Embryonic facial prominence (tissue), 1 donor: ENCODE data around the gene GPR55.

ENCODE experiments used
- DNase-seq: peaks from one replicate; pipeline ENCODE4 v3.0.0-alpha.2; 2016; ENCODE audit errors: extremely low spot score

Gene GPR55

GRCh38 chr2:230919240-230919639 is 5.8 kb downstream of the GPR55 start:
- DNase-seq: no peak

GRCh38 chr2:230916218-230916617 is 8.8 kb downstream of the GPR55 start:
- no peak for DNase-seq

GRCh38 chr2:230915319-230915718 is 9.7 kb downstream of the GPR55 start:
- DNase-seq: no peak

- DNase-seq: no peak
Observed at GRCh38 chr2:230914886-230915285, 10.2 kb downstream of the GPR55 start.

GRCh38 chr2:230913406-230914143 is 11.5 kb downstream of the GPR55 start:
- DNase-seq: no peak

- DNase-seq: no peak
Observed at GRCh38 chr2:230912724-230913123, 12.3 kb downstream of the GPR55 start.

- no peak for DNase-seq
Observed at GRCh38 chr2:230912046-230912445, 13.0 kb downstream of the GPR55 start.

GRCh38 chr2:230910546-230911177 is 14.4 kb downstream of the GPR55 start:
- DNase-seq: no peak

GRCh38 chr2:230909841-230910545 is 15.0 kb downstream of the GPR55 start:
- DNase-seq: no peak

GRCh38 chr2:230908595-230909191 is 16.3 kb downstream of the GPR55 start:
- DNase-seq: no peak

- DNase-seq: no peak
Observed at GRCh38 chr2:230908092-230908594, 16.9 kb downstream of the GPR55 start.

- DNase-seq: no peak
Observed at GRCh38 chr2:230907361-230908091, 17.5 kb downstream of the GPR55 start.

- no peak for DNase-seq
Observed at GRCh38 chr2:230906471-230907230, 18.4 kb downstream of the GPR55 start.

GRCh38 chr2:230905448-230906421 is 19.3 kb downstream of the GPR55 start:
- no peak for DNase-seq

GRCh38 chr2:230904856-230905447 is 20.1 kb downstream of the GPR55 start:
- no peak for DNase-seq

GRCh38 chr2:230903231-230904150 is 21.6 kb downstream of the GPR55 start:
- DNase-seq: no peak

- DNase-seq: no peak
Observed at GRCh38 chr2:230902180-230902899, 22.7 kb downstream of the GPR55 start.
